Renal pelvis (tissue), 4 donors: ENCODE measurements around the gene KCTD1. TPM values are rescaled to one million over a fixed set of nuclear protein-coding genes. Genes with fewer than 3 reads are reported as not detected.
A peak's percentile ranks its signal among the peaks of the same experiment; 100 is the strongest.

Source experiments
- DNase-seq: peaks from one replicate; pipeline ENCODE4 v3.0.0-alpha.2; 2013
- polyA plus RNA-seq, 3 donors: library from polyadenylated mRNA; unstranded; fragments of 120-200 nt; gene quantifications; one replicate each; pipeline ENCODE4 v1.2.1, GENCODE V29; 2013; ENCODE audit not compliant: insufficient read length in 3 of 3

KCTD1 gene
- polyA plus RNA-seq, 3 donors, result 66.6 to 69.1 (median 69.1) TPM

- DNase-seq, result no peak
Observed at GRCh38 chr18:26555804-26556553, 7.6 kb upstream of the KCTD1 start.

GRCh38 chr18:26553943-26554342 lies 5.6 kb upstream of the KCTD1 start:
- DNase-seq, result no peak

- no peak for DNase-seq
Observed at GRCh38 chr18:26551695-26552081, 3.3 kb upstream of the KCTD1 start.

GRCh38 chr18:26550998-26551694 lies 2.8 kb upstream of the KCTD1 start:
- peak; percentile 48 for DNase-seq

GRCh38 chr18:26549263-26550094 lies 1.1 kb upstream of the KCTD1 start:
- peak; percentile 62 for DNase-seq

GRCh38 chr18:26547646-26548414 lies 523 bp downstream of the KCTD1 start:
- DNase-seq, result peak; percentile 83

GRCh38 chr18:26546875-26547645 lies 1.3 kb downstream of the KCTD1 start:
- DNase-seq, result no peak

- DNase-seq, result peak; percentile 62
Observed at GRCh38 chr18:26546170-26546874, 2.0 kb downstream of the KCTD1 start.

GRCh38 chr18:26545335-26546123 lies 2.8 kb downstream of the KCTD1 start:
- DNase-seq, result no peak

- DNase-seq, result no peak
Observed at GRCh38 chr18:26544451-26544850, 3.9 kb downstream of the KCTD1 start.

- DNase-seq, result no peak
Observed at GRCh38 chr18:26543373-26543772, 5.0 kb downstream of the KCTD1 start.

- peak; percentile 58 for DNase-seq
Observed at GRCh38 chr18:26540043-26540628, 8.2 kb downstream of the KCTD1 start.

GRCh38 chr18:26538524-26538923 lies 9.8 kb downstream of the KCTD1 start:
- no peak for DNase-seq

- no peak for DNase-seq
Observed at GRCh38 chr18:26536664-26537063, 11.7 kb downstream of the KCTD1 start.

GRCh38 chr18:26536032-26536431 lies 12.3 kb downstream of the KCTD1 start:
- DNase-seq, result no peak

GRCh38 chr18:26535630-26536029 lies 12.7 kb downstream of the KCTD1 start:
- no peak for DNase-seq

- DNase-seq, result no peak
Observed at GRCh38 chr18:26532367-26533340, 15.7 kb downstream of the KCTD1 start.
